Heart left ventricle (tissue), 13 donors: ENCODE measurements around the gene LIPT2.

Experiments
- CTCF ChIP-seq, 12 donors: fragments of 200-600 bp; sonication (generic) in 4 of 12; IDR thresholded peaks; one replicate each; pipeline versions ENCODE4 v1.5.0 to v1.8.0; 2018 to 2022; ENCODE audit warnings: antibody characterized with exemption in 12 of 12, mild to moderate bottlenecking in 5 of 12
- POLR2A ChIP-seq, 2 donors: fragments of 450-650 bp; IDR thresholded peaks; one replicate each; pipeline ENCODE4 v1.6.1; 2017; ENCODE audit warnings: antibody characterized with exemption in 2 of 2, mild to moderate bottlenecking in 2 of 2, moderate library complexity in 2 of 2
- donor health status: ischemic (EF 13 %, LVEDD 7.1; RV severe dilation, severe dysfunction).
- donor health status: DM: no; HTN: yes; CAD: no.
- donor health status: DM: no; HTN: no; CAD: no.
- donor health status: ischemic (EF 25% LVEDD 6.9; RV normal size, moderate dysfunction).
- donor health status: ischemic (EF 25% LVEDD 5.7; RV mildly dilated, moderate dysfunction).
- donor health status: ischemic (EF 35%, LVEDD 5.7; RV mildly dilated, moderate dysfunction).
- donor health status: nonischemic (EF 11% LVEDD 7.7; RV severe dilation, severe dysfunction).
- donor health status: DM: yes; HTN: yes; CAD: no.
- donor health status: PGD.
- donor health status: ischemic (EF 29% LVEDD 5.4; RV normal size, mild dysfunction).
- donor health status: nonischemic (EF 23%, LVEDD 6.1; RV moderate dilation, normal function).

GRCh38 chr11:74463216-74463615 lies 30.3 kb downstream of the LIPT2 start:
- no peak for TF ChIP-seq CTCF (IDR thresholded peaks at IDR 0.05)
- TF ChIP-seq POLR2A (IDR thresholded peaks at IDR 0.05): no peak
